Mesenchymal stem cell (in vitro differentiated cells and primary cell): ENCODE data around the gene PCSK1N.

Experiments
- DNase-seq: peaks from one replicate; pipeline ENCODE4 v3.0.0-alpha.2; 2013
- H2AFZ ChIP-seq: one replicate; pipeline ENCODE4 v1.6.1; 2013; ENCODE audit warnings: low read depth, mild to moderate bottlenecking, control low read depth, inconsistent platforms, low read length, moderate library complexity
- H2AK5ac ChIP-seq: 2 replicates; pipeline ENCODE4 v1.6.1; 2013; ENCODE audit warnings: low read length, moderate library complexity, mild to moderate bottlenecking, inconsistent platforms; ENCODE audit not compliant: severe bottlenecking
- H2BK120ac ChIP-seq: one replicate; pipeline ENCODE4 v1.6.1; 2013; ENCODE audit warnings: low read depth, mild to moderate bottlenecking, inconsistent platforms, low read length, moderate library complexity
- H2BK12ac ChIP-seq, 2 experiments: one replicate each; pipeline ENCODE4 v1.6.1; 2013; ENCODE audit warnings: inconsistent platforms in 2 of 2, low read length in 2 of 2, mild to moderate bottlenecking in 2 of 2, moderate library complexity in 2 of 2, control low read depth in 1 of 2
- H2BK15ac ChIP-seq: one replicate; pipeline ENCODE4 v1.6.1; 2013; ENCODE audit warnings: mild to moderate bottlenecking, low read depth, inconsistent platforms; ENCODE audit not compliant: poor library complexity, severe bottlenecking
- H2BK5ac ChIP-seq: 2 replicates; pipeline ENCODE4 v1.6.1; 2013; ENCODE audit warnings: low read depth, mild to moderate bottlenecking, low read length, control low read depth, inconsistent platforms; ENCODE audit not compliant: poor library complexity, severe bottlenecking
- H3K14ac ChIP-seq, 2 experiments: one replicate each; pipeline ENCODE4 v1.6.1; 2013; ENCODE audit warnings: inconsistent platforms in 2 of 2, low read length in 2 of 2, control low read depth in 1 of 2, mild to moderate bottlenecking in 1 of 2, moderate library complexity in 1 of 2
- H3K18ac ChIP-seq, 2 experiments: one replicate each; pipeline ENCODE4 v1.6.1; 2013; ENCODE audit warnings: inconsistent platforms in 2 of 2, low read length in 2 of 2, control low read depth in 1 of 2, low read depth in 1 of 2, mild to moderate bottlenecking in 1 of 2
- H3K23ac ChIP-seq, 2 experiments: one replicate each; pipeline ENCODE4 v1.6.1; 2013; ENCODE audit warnings: inconsistent platforms in 2 of 2, low read length in 2 of 2, mild to moderate bottlenecking in 2 of 2, moderate library complexity in 2 of 2, control low read depth in 1 of 2
- H3K27ac ChIP-seq: 2 replicates; pipeline ENCODE4 v1.5.1; 2013; ENCODE audit warnings: mild to moderate bottlenecking, moderate library complexity, low read length, control low read depth, inconsistent platforms; ENCODE audit not compliant: poor library complexity, severe bottlenecking
- H3K27me3 ChIP-seq, 2 experiments: 2 replicates each; pipeline versions ENCODE4 v1.6.1 to v1.7.0; 2013; ENCODE audit warnings: low read length in 2 of 2, mild to moderate bottlenecking in 2 of 2, moderate library complexity in 2 of 2, control low read depth in 1 of 2, inconsistent platforms in 1 of 2; ENCODE audit not compliant: control insufficient read depth in 1 of 2, insufficient read depth in 1 of 2
- H3K36me3 ChIP-seq, 2 experiments: 2 replicates each; pipeline versions ENCODE4 v1.6.1 to v1.7.0; 2013; ENCODE audit warnings: low read length in 2 of 2, control low read depth in 1 of 2, inconsistent platforms in 1 of 2, low read depth in 1 of 2, mild to moderate bottlenecking in 1 of 2; ENCODE audit not compliant: insufficient read depth in 2 of 2, control insufficient read depth in 1 of 2
- H3K4ac ChIP-seq, 2 experiments: one replicate each; pipeline ENCODE4 v1.6.1; 2013; ENCODE audit warnings: inconsistent platforms in 2 of 2, low read length in 2 of 2, mild to moderate bottlenecking in 2 of 2, moderate library complexity in 2 of 2, control low read depth in 1 of 2, low read depth in 1 of 2
- H3K4me1 ChIP-seq: 2 replicates; pipeline ENCODE4 v1.6.1; 2013; ENCODE audit warnings: low read depth, low read length, control low read depth; ENCODE audit not compliant: control insufficient read depth, insufficient read depth
- H3K4me2 ChIP-seq: 2 replicates; pipeline ENCODE4 v1.6.1; 2013; ENCODE audit warnings: low read length, mild to moderate bottlenecking, inconsistent platforms; ENCODE audit not compliant: poor library complexity, severe bottlenecking
- H3K4me3 ChIP-seq, 2 experiments: 2 replicates each; pipeline versions ENCODE4 v1.5.1 to v1.7.0; 2013; ENCODE audit warnings: low read length in 2 of 2, mild to moderate bottlenecking in 2 of 2, control low read depth in 1 of 2, low read depth in 1 of 2; ENCODE audit not compliant: insufficient read depth in 1 of 2
- H3K79me1 ChIP-seq: replicated peaks from 2 replicates; pipeline ENCODE4 v1.6.1; 2013; ENCODE audit warnings: mild to moderate bottlenecking, control low read depth, low read length, inconsistent platforms; ENCODE audit not compliant: poor library complexity, severe bottlenecking
- H3K9ac ChIP-seq: 2 replicates; pipeline ENCODE4 v1.7.0; 2013; ENCODE audit warnings: mild to moderate bottlenecking, low read length, moderate library complexity
- H3K9me3 ChIP-seq: 2 replicates; pipeline ENCODE4 v1.7.0; 2013; ENCODE audit warnings: mild to moderate bottlenecking, low read length; ENCODE audit not compliant: control insufficient read depth
- H4K8ac ChIP-seq: one replicate; pipeline ENCODE4 v1.6.1; 2013; ENCODE audit warnings: inconsistent platforms, mild to moderate bottlenecking, low read length, moderate library complexity
- H4K91ac ChIP-seq: one replicate; pipeline ENCODE4 v1.6.1; 2013; ENCODE audit warnings: mild to moderate bottlenecking, low read length, inconsistent platforms
- WGBS: methylation state at CpG from one replicate; pipeline ENCODE4 v1.1.7; 2013; ENCODE audit warnings: mixed read lengths; 5-methylcytosine and 5-hydroxymethylcytosine counted together

The PCSK1N gene

DNA sequence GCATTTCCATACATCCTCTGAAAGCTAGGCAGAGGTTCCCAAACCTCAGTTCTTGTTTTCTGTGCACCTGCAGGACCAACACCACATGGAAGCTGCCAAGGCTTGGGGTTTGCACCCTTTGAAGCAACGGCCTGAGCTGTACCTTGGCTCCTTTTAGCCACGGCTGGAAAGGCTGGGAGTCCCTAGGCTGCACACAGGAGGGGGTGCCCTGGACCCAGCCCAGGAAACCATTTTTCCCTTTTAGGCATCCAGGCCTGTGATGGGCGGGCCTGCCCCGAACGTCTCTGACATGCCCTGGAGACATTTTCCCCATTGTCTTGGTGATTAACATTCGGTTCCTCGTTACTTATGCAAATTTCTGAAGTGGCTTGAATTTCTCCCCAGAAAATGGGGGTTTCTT, 17.4 kb upstream of the PCSK1N start:
- H3K27ac ChIP-seq: no peak overlapping the region
- H2BK15ac ChIP-seq: no peak overlapping the region
- H3K14ac ChIP-seq: no peak overlapping the region
- no peak for DNase-seq
- no peak overlapping the region for H2AK5ac ChIP-seq
- H3K9ac ChIP-seq: no peak overlapping the region
- H3K9me3 ChIP-seq: no peaks in the 10 kb centered on the region
- no peak overlapping the region for H2BK12ac ChIP-seq
- no peak overlapping the region for H4K8ac ChIP-seq
- no peak overlapping the region for H3K4me2 ChIP-seq
- no peak overlapping the region for H2AFZ ChIP-seq
- no peak overlapping the region for H3K18ac ChIP-seq
- H3K4me1 ChIP-seq: no peaks in the 10 kb centered on the region
- no peak overlapping the region for H2BK5ac ChIP-seq
- no peaks in the 10 kb centered on the region for H3K79me1 ChIP-seq
- no peak overlapping the region for H3K4me3 ChIP-seq
- no peak overlapping the region for H3K4ac ChIP-seq
- peaks cover 0 to 16% of the 10 kb centered on the region in 2 experiments for H3K27me3 ChIP-seq
- no peak overlapping the region for H4K91ac ChIP-seq
- H2BK120ac ChIP-seq: no peak overlapping the region
- no peak overlapping the region for H3K23ac ChIP-seq
- H3K36me3 ChIP-seq: no peaks in the 10 kb centered on the region
- 84% methylated on average over 7 of the region's 7 CpGs for WGBS

DNA sequence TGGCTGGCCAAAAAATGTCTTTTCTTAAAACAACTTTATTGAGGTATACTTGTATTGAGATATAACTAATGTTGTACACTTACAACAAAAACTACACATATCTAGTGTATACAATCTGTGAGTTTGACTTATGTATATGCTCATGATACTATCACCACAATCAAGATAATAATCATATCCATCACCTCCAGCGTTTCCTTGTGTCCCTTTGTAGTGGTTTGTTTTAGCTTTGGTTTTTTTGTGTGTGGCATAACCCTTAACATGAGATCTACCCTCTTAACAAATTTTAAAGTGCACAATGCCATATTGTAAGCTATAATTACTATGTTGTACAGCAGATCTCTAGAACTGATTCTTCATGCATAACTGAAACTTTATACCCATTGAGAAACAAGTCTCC, 13.4 kb upstream of the PCSK1N start:
- Histone ChIP-seq H2BK15ac (no peak overlapping the region), H3K18ac (no peak overlapping the region), H4K8ac (no peak overlapping the region), H3K4me2 (no peak overlapping the region), H3K4me3 (no peak overlapping the region), H3K27me3 (peaks cover 0 to 20% of the 10 kb centered on the region in 2 experiments), H2BK120ac (no peak overlapping the region), H3K4me1 (no peaks in the 10 kb centered on the region), H2AFZ (no peak overlapping the region), H4K91ac (no peak overlapping the region), H3K27ac (no peak overlapping the region), H3K23ac (no peak overlapping the region), H2BK12ac (no peak overlapping the region), H2BK5ac (no peak overlapping the region), H3K9me3 (peaks cover 4% of the 10 kb centered on the region), H3K14ac (no peak overlapping the region), H3K36me3 (no peaks in the 10 kb centered on the region), H3K4ac (no peak overlapping the region), H3K9ac (no peak overlapping the region), H2AK5ac (no peak overlapping the region), H3K79me1 (no peaks in the 10 kb centered on the region)
- no CpG with 5 or more reads among the region's 1 CpG for WGBS
- DNase-seq: no peak

DNA sequence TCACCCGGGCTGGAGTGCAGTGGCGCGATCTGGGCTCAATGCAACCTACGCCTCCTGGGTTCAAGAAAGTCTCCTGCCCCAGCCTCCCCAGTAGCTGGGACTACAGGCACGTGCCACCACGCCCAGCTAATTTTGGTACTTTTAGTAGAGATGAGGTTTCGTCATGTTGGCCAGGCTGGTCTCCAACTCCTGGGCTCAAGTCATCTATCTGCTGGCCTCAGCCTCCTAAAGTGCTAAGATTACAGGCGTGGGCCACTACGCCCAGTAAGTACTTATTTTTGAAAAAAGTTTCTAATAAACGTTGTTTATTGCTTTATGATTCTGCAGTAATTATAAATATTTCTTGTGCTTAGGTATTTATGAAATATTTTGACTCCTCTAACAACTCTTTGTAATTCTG, 4.3 kb upstream of the PCSK1N start:
- no peak overlapping the region for H2BK12ac ChIP-seq
- H3K23ac ChIP-seq: no peak overlapping the region
- no peaks in the 10 kb centered on the region for H3K36me3 ChIP-seq
- H3K4ac ChIP-seq: no peak overlapping the region
- no peak overlapping the region for H3K27ac ChIP-seq
- H2BK5ac ChIP-seq: no peak overlapping the region
- no peak overlapping the region for H2AK5ac ChIP-seq
- H4K91ac ChIP-seq: no peak overlapping the region
- H3K18ac ChIP-seq: no peak overlapping the region
- H3K9ac ChIP-seq: no peak overlapping the region
- 93% methylated on average over 7 of the region's 10 CpGs for WGBS
- H4K8ac ChIP-seq: no peak overlapping the region
- DNase-seq: no peak
- no peak overlapping the region for H2BK120ac ChIP-seq
- peaks cover 5% of the 10 kb centered on the region for H3K4me1 ChIP-seq
- H3K9me3 ChIP-seq: no peaks in the 10 kb centered on the region
- H2AFZ ChIP-seq: no peak overlapping the region
- H3K14ac ChIP-seq: no peak overlapping the region
- H3K79me1 ChIP-seq: no peaks in the 10 kb centered on the region
- no peak overlapping the region for H3K4me3 ChIP-seq
- H3K4me2 ChIP-seq: no peak overlapping the region
- H2BK15ac ChIP-seq: no peak overlapping the region
- H3K27me3 ChIP-seq: peaks cover 12 to 15% of the 10 kb centered on the region in 2 experiments

DNA sequence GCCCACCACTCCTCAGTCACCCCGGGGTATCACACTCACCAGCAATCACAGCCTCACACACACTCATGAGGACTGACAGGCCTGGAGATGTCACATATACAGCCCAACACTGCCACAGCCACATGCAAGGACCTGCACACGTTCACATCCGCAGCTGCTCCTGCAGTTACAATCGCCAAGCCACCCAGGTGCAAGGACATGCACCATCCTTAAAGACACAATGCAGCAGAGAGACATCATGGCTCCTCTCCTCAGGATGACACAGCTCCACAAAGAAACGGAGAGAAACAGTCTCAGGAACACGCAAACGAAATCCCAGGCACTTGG, 1.1 kb downstream of the PCSK1N start:
- Histone ChIP-seq H2BK5ac (no peak overlapping the region), H3K27ac (no peak overlapping the region), H2BK12ac (no peak overlapping the region), H2AFZ (no peak overlapping the region), H3K4me2 (no peak overlapping the region), H3K4me1 (peaks cover 12% of the 10 kb centered on the region), H3K23ac (no peak overlapping the region), H3K9me3 (no peaks in the 10 kb centered on the region), H3K4ac (no peak overlapping the region), H2BK120ac (no peak overlapping the region), H3K27me3 (peaks cover 33 to 67% of the 10 kb centered on the region in 2 experiments), H3K36me3 (no peaks in the 10 kb centered on the region), H2BK15ac (no peak overlapping the region), H3K4me3 (no peak overlapping the region), H2AK5ac (no peak overlapping the region), H3K14ac (no peak overlapping the region), H3K79me1 (no peaks in the 10 kb centered on the region), H3K18ac (no peak overlapping the region), H4K8ac (no peak overlapping the region), H4K91ac (no peak overlapping the region), H3K9ac (no peak overlapping the region)
- no peak for DNase-seq
- WGBS: 13% methylated on average over 4 of the region's 7 CpGs
